Measurements from ENCODE around the gene RNFT2. TPM values are rescaled to one million over a fixed set of nuclear protein-coding genes. Genes with fewer than 3 reads are reported as not detected.
"Not testable (repeated sequence)": the region's sequence is repeated elsewhere in the genome, so short reads cannot be mapped to it uniquely, and the experiment has no call there.

RNFT2 gene
- total RNA-seq, 1 donor from 2014 or later: 0.62 TPM

GRCh38 chr12:116734156-116734768, 3.9 kb upstream of the RNFT2 start:
- ATAC-seq (ENCODE audit: poor library complexity) (no peak), DNase-seq (no peak)
- intact Hi-C loops (cut with DNase I): no loop called here

- ATAC-seq (ENCODE audit: poor library complexity): no peak
- intact Hi-C loops (cut with DNase I): loop anchor here (5.0 kb wide), 1 partner anchor 82 kb away; no protein-coding TSS in a partner anchor
Measured at GRCh38 chr12:116735084-116735483, 3.0 kb upstream of the RNFT2 start.

GRCh38 chr12:116735951-116736599, 2.0 kb upstream of the RNFT2 start:
- intact Hi-C loops (cut with DNase I): loop anchor here (5.0 kb wide), 1 partner anchor 81 kb away; no protein-coding TSS in a partner anchor
- no peak for DNase-seq
- ATAC-seq (ENCODE audit: poor library complexity): no peak

More at GRCh38 chr12:116735084-116735483, 3.0 kb upstream of the RNFT2 start:
- DNase-seq: no peak

GRCh38 chr12:116736962-116737773, 947 bp upstream of the RNFT2 start:
- ATAC-seq (ENCODE audit: poor library complexity) (no peak), DNase-seq (no peak)
- intact Hi-C loops (cut with DNase I): loop anchor here (5.0 kb wide), 1 partner anchor 80 kb away; no protein-coding TSS in a partner anchor

GRCh38 chr12:116739381-116739887, 1.3 kb downstream of the RNFT2 start:
- intact Hi-C loops (cut with DNase I): loop anchor here (5.0 kb wide), 1 partner anchor 78 kb away; no protein-coding TSS in a partner anchor
- no peak for ATAC-seq (ENCODE audit: poor library complexity)
- DNase-seq: no peak

GRCh38 chr12:116742787-116743186, 4.7 kb downstream of the RNFT2 start:
- ATAC-seq (ENCODE audit: poor library complexity); intact Hi-C loops (cut with DNase I); DNase-seq: not testable (repeated sequence)

- intact Hi-C loops (cut with DNase I): no loop called here
- DNase-seq (no peak), ATAC-seq (ENCODE audit: poor library complexity) (no peak)
Measured at GRCh38 chr12:116744766-116745165, 6.7 kb downstream of the RNFT2 start.

- no peak for DNase-seq
- intact Hi-C loops (cut with DNase I): no loop called here
- no peak for ATAC-seq (ENCODE audit: poor library complexity)
Measured at GRCh38 chr12:116745554-116745953, 7.4 kb downstream of the RNFT2 start.

GRCh38 chr12:116749884-116750283, 11.8 kb downstream of the RNFT2 start:
- DNase-seq (no peak), ATAC-seq (ENCODE audit: poor library complexity) (no peak)
- intact Hi-C loops (cut with DNase I): no loop called here

- intact Hi-C loops (cut with DNase I): no loop called here
- ATAC-seq (ENCODE audit: poor library complexity) (no peak), DNase-seq (no peak)
Measured at GRCh38 chr12:116750298-116750697, 12.2 kb downstream of the RNFT2 start.

GRCh38 chr12:116754097-116754496, 16.0 kb downstream of the RNFT2 start:
- ATAC-seq (ENCODE audit: poor library complexity); intact Hi-C loops (cut with DNase I); DNase-seq: not testable (repeated sequence)

GRCh38 chr12:116754783-116755182, 16.7 kb downstream of the RNFT2 start:
- DNase-seq; ATAC-seq (ENCODE audit: poor library complexity); intact Hi-C loops (cut with DNase I): not testable (repeated sequence)

GRCh38 chr12:116759783-116760621, 21.9 kb downstream of the RNFT2 start:
- DNase-seq: no peak
- intact Hi-C loops (cut with DNase I): no loop called here
- no peak for ATAC-seq (ENCODE audit: poor library complexity)

GRCh38 chr12:116760622-116761020, 22.5 kb downstream of the RNFT2 start:
- ATAC-seq (ENCODE audit: poor library complexity) (no peak), DNase-seq (no peak)
- intact Hi-C loops (cut with DNase I): no loop called here

GRCh38 chr12:116761499-116761898, 23.4 kb downstream of the RNFT2 start:
- intact Hi-C loops (cut with DNase I): no loop called here

GRCh38 chr12:116765271-116765670, 27.2 kb downstream of the RNFT2 start:
- intact Hi-C loops (cut with DNase I): no loop called here
- ATAC-seq (ENCODE audit: poor library complexity) (no peak), DNase-seq (no peak)

More at GRCh38 chr12:116761499-116761898, 23.4 kb downstream of the RNFT2 start:
- DNase-seq (no peak), ATAC-seq (ENCODE audit: poor library complexity) (no peak)

GRCh38 chr12:116766285-116766684, 28.2 kb downstream of the RNFT2 start:
- DNase-seq: no peak
- intact Hi-C loops (cut with DNase I): no loop called here
- no peak for ATAC-seq (ENCODE audit: poor library complexity)

- DNase-seq: no peak
- intact Hi-C loops (cut with DNase I): no loop called here
- no peak for ATAC-seq (ENCODE audit: poor library complexity)
Measured at GRCh38 chr12:116766746-116767145, 28.6 kb downstream of the RNFT2 start.
